ENCODE data around the gene RELN.

GRCh38 chr7:103538964-103539709 is 450.3 kb downstream of the RELN start:
- TF ChIP-seq POLR2AphosphoS5 (IDR thresholded peaks at IDR 0.05; ENCODE audit: low read depth, low read length) (no peak), REST (IDR thresholded peaks at IDR 0.05; ENCODE audit: insufficient read depth in 1 of 2, low read depth in 2 of 2, low read length in 1 of 2) (no peak), SIN3A (IDR thresholded peaks at IDR 0.05; ENCODE audit: borderline replicate concordance, insufficient read depth, low read depth, low read length) (no peak)
- TF ChIP-seq, protein P1, sequence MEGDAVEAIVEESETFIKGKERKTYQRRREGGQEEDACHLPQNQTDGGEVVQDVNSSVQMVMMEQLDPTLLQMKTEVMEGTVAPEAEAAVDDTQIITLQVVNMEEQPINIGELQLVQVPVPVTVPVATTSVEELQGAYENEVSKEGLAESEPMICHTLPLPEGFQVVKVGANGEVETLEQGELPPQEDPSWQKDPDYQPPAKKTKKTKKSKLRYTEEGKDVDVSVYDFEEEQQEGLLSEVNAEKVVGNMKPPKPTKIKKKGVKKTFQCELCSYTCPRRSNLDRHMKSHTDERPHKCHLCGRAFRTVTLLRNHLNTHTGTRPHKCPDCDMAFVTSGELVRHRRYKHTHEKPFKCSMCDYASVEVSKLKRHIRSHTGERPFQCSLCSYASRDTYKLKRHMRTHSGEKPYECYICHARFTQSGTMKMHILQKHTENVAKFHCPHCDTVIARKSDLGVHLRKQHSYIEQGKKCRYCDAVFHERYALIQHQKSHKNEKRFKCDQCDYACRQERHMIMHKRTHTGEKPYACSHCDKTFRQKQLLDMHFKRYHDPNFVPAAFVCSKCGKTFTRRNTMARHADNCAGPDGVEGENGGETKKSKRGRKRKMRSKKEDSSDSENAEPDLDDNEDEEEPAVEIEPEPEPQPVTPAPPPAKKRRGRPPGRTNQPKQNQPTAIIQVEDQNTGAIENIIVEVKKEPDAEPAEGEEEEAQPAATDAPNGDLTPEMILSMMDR (IDR thresholded peaks at IDR 0.05), result no peak

All from Panc1 (cell line).